H9 (cell line): ENCODE results near the gene DCTPP1. TPM values are rescaled to one million over a fixed set of nuclear protein-coding genes. Genes with fewer than 3 reads are reported as not detected.
A peak's percentile ranks its signal among the peaks of the same experiment; 100 is the strongest.

ENCODE experiments used
- DNase-seq: peaks from one replicate; pipeline ENCODE4 v3.0.0-alpha.2; 2017
- H2AFZ ChIP-seq: one replicate; pipeline ENCODE4 v1.6.1; 2013; ENCODE audit warnings: mild to moderate bottlenecking, low read length, control low read depth, moderate library complexity
- H2AK5ac ChIP-seq: 2 replicates; pipeline ENCODE4 v1.6.1; 2013; ENCODE audit warnings: low read length, control low read depth, mixed read lengths; ENCODE audit not compliant: insufficient read length
- H2BK120ac ChIP-seq: one replicate; pipeline ENCODE4 v1.6.1; 2013; ENCODE audit warnings: low read depth, mild to moderate bottlenecking, low read length, control low read depth, inconsistent platforms; ENCODE audit not compliant: poor library complexity, severe bottlenecking
- H2BK12ac ChIP-seq: 2 replicates; pipeline ENCODE4 v1.6.1; 2013; ENCODE audit warnings: low read length, control low read depth, mixed read lengths, low read depth; ENCODE audit not compliant: insufficient read length
- H2BK15ac ChIP-seq: 2 replicates; pipeline ENCODE4 v1.6.1; 2013; ENCODE audit warnings: low read depth, low read length, control low read depth
- H2BK20ac ChIP-seq: one replicate; pipeline ENCODE4 v1.6.1; 2013; ENCODE audit warnings: low read depth, mild to moderate bottlenecking, low read length, control low read depth, inconsistent platforms; ENCODE audit not compliant: poor library complexity, severe bottlenecking
- H2BK5ac ChIP-seq: 2 replicates; pipeline ENCODE4 v1.6.1; 2013; ENCODE audit warnings: low read length, control low read depth, mixed read lengths; ENCODE audit not compliant: insufficient read length
- H3K14ac ChIP-seq: 2 replicates; pipeline ENCODE4 v1.6.1; 2013; ENCODE audit warnings: low read length, control low read depth; ENCODE audit not compliant: insufficient read depth
- H3K18ac ChIP-seq: 2 replicates; pipeline ENCODE4 v1.6.1; 2013; ENCODE audit warnings: low read depth, mild to moderate bottlenecking, mixed read lengths, low read length, control low read depth; ENCODE audit not compliant: insufficient read length
- H3K23ac ChIP-seq: 2 replicates; pipeline ENCODE4 v1.6.1; 2013; ENCODE audit warnings: low read length, control low read depth, mixed read lengths, low read depth; ENCODE audit not compliant: insufficient read length
- H3K23me2 ChIP-seq: 2 replicates; pipeline ENCODE4 v1.6.1; 2013; ENCODE audit warnings: low read depth, mild to moderate bottlenecking, mixed read lengths, low read length, control low read depth; ENCODE audit not compliant: insufficient read length, poor library complexity, severe bottlenecking
- H3K27ac ChIP-seq: 2 replicates; pipeline ENCODE4 v1.5.1; 2013; ENCODE audit warnings: low read length, control low read depth, mixed read lengths, low read depth; ENCODE audit not compliant: insufficient read length
- H3K27me3 ChIP-seq: 2 replicates; pipeline ENCODE4 v1.6.1; 2013; ENCODE audit warnings: low read length, control low read depth, inconsistent platforms; ENCODE audit not compliant: insufficient read depth
- H3K4ac ChIP-seq: 2 replicates; pipeline ENCODE4 v1.6.1; 2013; ENCODE audit warnings: low read depth, mild to moderate bottlenecking, control low read depth, inconsistent platforms, low read length, moderate library complexity
- H3K4me1 ChIP-seq: 2 replicates; pipeline ENCODE4 v1.6.1; 2013; ENCODE audit warnings: low read length, control low read depth, inconsistent platforms; ENCODE audit not compliant: insufficient read depth
- H3K4me2 ChIP-seq: 2 replicates; pipeline ENCODE4 v1.6.1; 2013; ENCODE audit warnings: low read length, control low read depth, mixed read lengths; ENCODE audit not compliant: insufficient read length, insufficient read depth
- H3K56ac ChIP-seq: 2 replicates; pipeline ENCODE4 v1.6.1; 2013; ENCODE audit warnings: low read depth, mild to moderate bottlenecking, mixed read lengths, low read length, control low read depth; ENCODE audit not compliant: insufficient read length
- H3K79me1 ChIP-seq: 2 replicates; pipeline ENCODE4 v1.6.1; 2013; ENCODE audit warnings: low read depth, mild to moderate bottlenecking, moderate library complexity, low read length, control low read depth, inconsistent platforms; ENCODE audit not compliant: insufficient read depth, poor library complexity, severe bottlenecking
- H3K79me2 ChIP-seq: 2 replicates; pipeline ENCODE4 v1.6.1; 2013; ENCODE audit warnings: low read length, control low read depth, inconsistent platforms; ENCODE audit not compliant: insufficient read depth
- H3K9ac ChIP-seq: 2 replicates; pipeline ENCODE4 v1.6.1; 2013; ENCODE audit warnings: low read length, control low read depth, mixed read lengths; ENCODE audit not compliant: insufficient read length; ENCODE audit errors: extremely low read depth
- H3K9me3 ChIP-seq: one replicate; pipeline ENCODE4 v1.6.1; 2013; ENCODE audit warnings: low read depth, low read length, inconsistent platforms; ENCODE audit not compliant: control insufficient read depth
- H3T11ph ChIP-seq: one replicate; pipeline ENCODE4 v1.6.1; 2013; ENCODE audit warnings: mild to moderate bottlenecking, low read length, control low read depth, inconsistent platforms
- H4K20me1 ChIP-seq: one replicate; pipeline ENCODE4 v1.6.1; 2013; ENCODE audit not compliant: control insufficient read depth, insufficient read length, insufficient read depth
- H4K5ac ChIP-seq: 2 replicates; pipeline ENCODE4 v1.6.1; 2013; ENCODE audit warnings: low read depth, mild to moderate bottlenecking, mixed read lengths, low read length, control low read depth; ENCODE audit not compliant: insufficient read length
- H4K8ac ChIP-seq: replicated peaks from 2 replicates; pipeline ENCODE4 v1.6.1; 2013; ENCODE audit warnings: low read length, control low read depth, mixed read lengths, low read depth; ENCODE audit not compliant: insufficient read length
- H4K91ac ChIP-seq: 2 replicates; pipeline ENCODE4 v1.6.1; 2013; ENCODE audit warnings: low read depth, mild to moderate bottlenecking, moderate library complexity, mixed read lengths, low read length, control low read depth; ENCODE audit not compliant: insufficient read length
- H3K27ac Mint-ChIP-seq, 3 experiments: 2 replicates in 2 of 3; 3 replicates in 1 of 3; pipeline ENCODE4 v1.8.0; 2020 to 2021; ENCODE audit warnings: mixed read lengths in 3 of 3, mild to moderate bottlenecking in 1 of 3, moderate library complexity in 1 of 3
- H3K27me3 Mint-ChIP-seq: 2 replicates; pipeline ENCODE4 v1.8.0; 2021; ENCODE audit warnings: low read depth, mild to moderate bottlenecking, moderate library complexity, mixed read lengths
- H3K36me3 Mint-ChIP-seq, 3 experiments: 2 replicates in 2 of 3; 3 replicates in 1 of 3; pipeline ENCODE4 v1.8.0; 2020 to 2021; ENCODE audit warnings: low read depth in 3 of 3, mixed read lengths in 3 of 3; ENCODE audit not compliant: insufficient read depth in 1 of 3
- H3K4me1 Mint-ChIP-seq, 2 experiments: 2 replicates each; pipeline ENCODE4 v1.8.0; 2020; ENCODE audit warnings: mixed read lengths in 2 of 2
- H3K4me3 Mint-ChIP-seq, 2 experiments: 2 replicates in 1 of 2; 3 replicates in 1 of 2; pipeline ENCODE4 v1.8.0; 2020 to 2021; ENCODE audit warnings: mild to moderate bottlenecking in 2 of 2, mixed read lengths in 2 of 2, moderate library complexity in 1 of 2
- H3K9me3 Mint-ChIP-seq, 2 experiments: 2 replicates in 1 of 2; 3 replicates in 1 of 2; pipeline ENCODE4 v1.8.0; 2020; ENCODE audit warnings: mild to moderate bottlenecking in 2 of 2, mixed read lengths in 2 of 2, moderate library complexity in 1 of 2
- CTCF ChIP-seq: fragments of 200-600 bp; sonication (generic); conservative IDR thresholded peaks from 3 replicates; pipeline ENCODE4 v1.8.0; 2021; ENCODE audit warnings: antibody characterized with exemption, mild to moderate bottlenecking
- WGBS: extraction: QIAGEN DNeasy Blood & Tissue Kit; methylation state at CpG from one replicate; pipeline ENCODE4 v1.1.7; 2013; ENCODE audit warnings: missing lambda C conversion rate, low lambda C conversion rate, mixed read lengths; ENCODE audit not compliant: insufficient read length; ENCODE audit errors: extremely low coverage; 5-methylcytosine and 5-hydroxymethylcytosine counted together
- total RNA-seq: library from RNA; stranded (reverse); gene quantifications from 2 replicates; pipeline ENCODE4 v1.2.1, GENCODE V29; 2021

The DCTPP1 gene
- total RNA-seq, 1 experiment from 2014 or later, result 78.3 TPM

GRCh38 chr16:30399435-30400186 lies 30.2 kb downstream of the DCTPP1 start:
- Mint-ChIP-seq H3K4me3 (peak overlapping the region; percentile 67 to 84), H3K27me3 (peaks cover 2% of the 10 kb centered on the region), H3K36me3 (peaks cover 9 to 33% (median 20%) of the 10 kb centered on the region in 3 experiments; a peak in 6 of 7 replicates), H3K4me1 (peaks cover 27 to 34% of the 10 kb centered on the region in 2 experiments), H3K9me3 (no peaks in the 10 kb centered on the region; a peak in 1 of 5 replicates), H3K27ac (peak overlapping the region; percentile 96 to 98 (median 98))
- no peak overlapping the region for H2AK5ac ChIP-seq
- H2BK12ac ChIP-seq, result no peak overlapping the region
- H3K79me2 ChIP-seq, result peaks cover 4% of the 10 kb centered on the region; the same call in 1 of the 2 replicates
- no peak overlapping the region for H3K56ac ChIP-seq
- no peaks in the 10 kb centered on the region for H3K27me3 ChIP-seq
- H3K9ac ChIP-seq, result peak overlapping the region; percentile 75
- H3T11ph ChIP-seq, result no peak overlapping the region
- no peak overlapping the region for H2BK15ac ChIP-seq
- H4K20me1 ChIP-seq, result no peaks in the 10 kb centered on the region
- no peak overlapping the region for H2AFZ ChIP-seq
- H2BK5ac ChIP-seq, result no peak overlapping the region
- H3K4me1 ChIP-seq, result no peaks in the 10 kb centered on the region; the same call in 1 of the 2 replicates
- no peak overlapping the region for H4K8ac ChIP-seq
- no peak overlapping the region; the same call in 1 of the 2 replicates for H3K4ac ChIP-seq
- H3K9me3 ChIP-seq, result no peaks in the 10 kb centered on the region
- H3K4me2 ChIP-seq, result peak overlapping the region; percentile 47
- no peaks in the 10 kb centered on the region for H3K79me1 ChIP-seq
- H3K14ac ChIP-seq, result peak overlapping the region; percentile 42; the same call in 1 of the 2 replicates
- H4K5ac ChIP-seq, result no peak overlapping the region
- H3K18ac ChIP-seq, result peak overlapping the region; percentile 59
- WGBS, result no CpG with 5 or more reads among the region's 12 CpGs
- peak overlapping the region; percentile 12 for H3K27ac ChIP-seq
- DNase-seq, result peak; percentile 37
- TF ChIP-seq CTCF, result no peak
- H3K23ac ChIP-seq, result no peak overlapping the region
- H2BK120ac ChIP-seq, result no peak overlapping the region
- peaks cover 15% of the 10 kb centered on the region for H3K23me2 ChIP-seq
- no peak overlapping the region for H4K91ac ChIP-seq
- H2BK20ac ChIP-seq, result no peak overlapping the region
